Stimulated activated CD4-positive, alpha-beta T cell treated with anti-CD3 and anti-CD28 coated beads, TNF-alpha, amount 100 ng/mL, for 24 hours (primary cell): Measurements from ENCODE around the gene GCC1.

Source experiments
- DNase-seq, 3 experiments: peaks; one replicate each; pipeline ENCODE4 v3.0.0-alpha.2; 2020; ENCODE audit warnings: low read depth in 3 of 3

GCC1 gene

DNA sequence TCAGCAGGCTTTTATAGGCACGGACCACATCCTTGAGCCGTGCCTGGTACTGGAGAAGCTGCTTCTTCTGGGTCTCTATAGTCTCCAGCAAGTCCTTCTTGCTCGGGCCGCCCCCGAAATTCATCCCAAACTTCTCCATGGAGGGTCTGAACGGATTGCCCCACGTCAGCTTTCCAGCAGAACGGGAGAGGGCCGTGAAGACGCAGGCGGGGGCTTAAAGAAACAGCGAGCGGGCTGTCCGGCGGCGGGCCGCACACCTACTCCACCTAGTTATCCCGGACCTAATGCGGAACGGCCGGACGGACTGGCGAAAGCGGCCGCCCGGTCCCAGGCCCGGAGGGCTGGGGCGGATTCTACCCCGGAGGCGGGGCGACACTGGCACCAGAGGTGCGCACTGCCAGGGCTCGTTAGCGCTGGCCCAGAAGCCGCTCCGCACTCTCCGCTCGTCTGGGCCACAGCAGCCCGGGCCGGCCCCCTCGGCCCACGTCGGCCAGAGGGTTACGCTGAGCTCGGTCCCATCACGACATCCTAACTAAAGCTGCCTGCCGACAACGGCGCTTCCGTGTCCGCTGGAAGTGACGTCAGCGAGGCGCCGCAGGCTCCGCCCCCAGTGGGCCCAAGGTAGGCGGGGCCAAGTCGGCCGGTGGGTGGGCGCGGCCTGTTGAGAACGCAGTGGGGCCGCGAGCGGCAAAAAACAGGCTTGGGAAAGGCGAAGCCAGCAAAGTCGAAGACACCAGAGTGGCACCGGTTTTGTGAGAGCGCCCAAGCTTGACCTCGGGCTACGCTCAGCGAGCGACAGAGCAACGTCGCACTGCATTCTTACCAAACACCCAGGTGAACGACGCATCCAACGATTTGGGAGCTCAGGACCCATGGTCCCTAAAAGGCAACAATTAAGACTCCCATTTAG is at the start of gene GCC1:
Gene GCC1 (minus strand): TSS at position 553 of the 910 bp plus-strand sequence. CDS start 414 bp downstream, at position 139.
- DNase-seq = peak; percentile 89 to 92 (median 91)

DNA sequence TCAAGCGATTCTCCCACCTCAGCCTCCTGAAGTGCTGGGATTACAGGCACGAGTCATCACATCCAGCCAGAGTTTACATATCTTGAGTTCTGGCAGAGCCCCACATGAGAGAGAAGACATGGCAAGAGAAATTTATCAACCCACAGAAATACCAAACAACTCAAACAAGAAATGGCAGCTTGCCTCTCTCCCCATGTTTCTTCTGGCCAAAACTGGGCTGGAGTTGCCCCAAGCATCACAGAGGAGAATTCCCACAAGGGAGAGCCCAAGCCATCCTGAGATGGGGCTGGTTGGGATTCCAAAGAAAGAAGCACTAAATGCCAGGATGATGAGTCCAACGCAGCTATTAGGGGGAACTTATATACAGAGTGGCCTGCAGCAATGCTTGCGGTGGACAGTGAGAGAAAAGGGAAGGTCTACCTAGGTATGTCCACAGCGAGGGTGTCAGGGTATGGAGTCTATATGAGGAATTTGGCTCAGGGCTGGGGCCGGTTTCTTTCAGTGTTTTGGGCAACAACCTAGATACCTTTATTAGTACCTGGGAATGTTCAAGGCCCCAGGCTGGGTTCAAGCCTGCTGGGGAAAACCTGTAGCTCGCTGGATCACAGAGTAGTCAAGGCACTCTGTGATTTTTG is 47.0 kb upstream of the GCC1 start:
- no peak for DNase-seq

GRCh38 chr7:127629268-127629854 is 44.0 kb upstream of the GCC1 start:
- peak in 1 of 3 experiments; percentile 31 for DNase-seq

DNA sequence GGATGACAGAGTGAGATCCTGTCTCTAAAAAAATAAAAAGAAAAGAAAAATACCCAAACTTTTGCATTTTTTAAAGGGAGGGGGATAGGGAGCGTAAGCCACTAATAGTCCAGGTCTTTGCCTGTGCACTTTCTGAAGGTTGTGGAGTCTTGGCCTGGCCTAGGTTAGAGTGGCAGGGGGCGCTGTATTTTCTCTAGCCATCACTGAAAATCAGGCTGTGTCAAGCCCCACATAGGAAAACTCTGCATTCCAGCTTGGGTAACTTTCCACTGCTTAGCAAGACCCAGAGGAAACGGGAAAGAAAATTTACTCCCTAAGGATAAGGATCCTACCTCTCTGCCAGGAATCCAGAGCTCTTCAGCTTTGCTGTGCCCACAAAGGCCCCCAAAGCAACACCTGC is 43.0 kb upstream of the GCC1 start:
- DNase-seq = no peak

DNA sequence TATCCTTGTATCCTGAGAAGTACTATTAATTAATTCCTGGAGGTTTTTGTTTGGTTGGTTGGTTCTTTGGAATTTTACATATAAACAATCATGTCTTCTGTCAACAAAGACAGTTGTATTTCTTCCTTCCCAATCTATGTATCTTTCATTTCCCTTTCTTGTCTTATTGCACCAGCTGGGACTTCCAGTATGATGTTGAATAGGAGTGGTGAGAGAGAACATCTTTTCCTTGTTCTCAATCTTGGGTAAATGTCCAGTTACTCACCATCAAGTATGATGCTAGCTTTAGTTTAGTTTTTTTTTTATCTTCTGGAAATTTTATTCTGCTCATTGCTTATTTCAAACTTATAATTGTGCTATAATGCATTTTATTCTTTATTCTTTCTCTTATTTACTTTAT is 39.9 kb upstream of the GCC1 start:
- no peak for DNase-seq

- DNase-seq = no peak
These were observed 35.2 kb upstream of the GCC1 start for GRCh38 chr7:127620406-127621233.

DNA sequence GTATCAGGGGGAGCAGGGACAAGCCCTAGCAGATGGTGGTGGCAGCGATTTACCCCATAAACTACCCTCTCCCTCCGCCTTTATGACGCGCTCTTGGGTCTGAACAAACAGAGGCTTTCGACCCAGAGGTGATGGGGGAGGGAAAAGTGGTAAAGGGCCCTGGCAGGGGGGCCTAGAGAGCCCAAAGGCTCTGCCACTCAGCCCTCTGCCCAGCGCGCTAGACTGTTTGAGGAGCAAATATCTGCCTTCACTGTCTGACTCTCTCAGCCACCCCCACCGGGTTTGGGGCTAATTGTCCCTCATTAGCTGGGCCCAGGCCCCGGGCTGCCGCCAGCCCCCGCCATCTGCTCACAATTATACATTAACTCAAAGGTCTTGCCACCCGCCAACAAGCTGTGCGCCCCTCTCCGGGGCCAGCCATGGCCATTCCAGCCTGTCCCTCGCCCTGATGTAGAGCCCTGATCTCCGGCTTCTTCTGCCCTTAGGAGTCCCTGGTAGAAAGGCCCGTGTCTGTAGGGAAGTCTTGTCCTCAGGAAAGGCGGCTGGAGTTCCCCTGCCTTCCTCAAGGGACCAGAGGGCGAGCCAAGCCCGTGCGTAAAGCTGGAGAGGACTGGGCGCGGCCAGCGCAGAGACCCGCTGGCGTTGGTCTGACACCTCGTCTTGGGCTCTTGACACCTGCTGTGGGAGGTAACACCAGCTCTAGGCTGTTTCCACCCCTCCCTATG is 34.4 kb upstream of the GCC1 start:
- no peak for DNase-seq

- no peak for DNase-seq
These were observed 33.4 kb upstream of the GCC1 start for GRCh38 chr7:127618775-127619174.

GRCh38 chr7:127618042-127618441 is 32.6 kb upstream of the GCC1 start, which contains the start of gene PAX4:
Gene PAX4 (minus strand): TSS chr7:127618142. CDS start chr7:127615928, 2,214 bp downstream.
- no peak for DNase-seq

- DNase-seq = no peak
These were observed 31.3 kb upstream of the GCC1 start for GRCh38 chr7:127616724-127617123.

- no peak for DNase-seq
These were observed 26.9 kb upstream of the GCC1 start for GRCh38 chr7:127612263-127612662.

- no peak for DNase-seq
These were observed 23.9 kb upstream of the GCC1 start for GRCh38 chr7:127609297-127609696.

- DNase-seq = no peak
These were observed 23.1 kb upstream of the GCC1 start for GRCh38 chr7:127608446-127608845.

DNA sequence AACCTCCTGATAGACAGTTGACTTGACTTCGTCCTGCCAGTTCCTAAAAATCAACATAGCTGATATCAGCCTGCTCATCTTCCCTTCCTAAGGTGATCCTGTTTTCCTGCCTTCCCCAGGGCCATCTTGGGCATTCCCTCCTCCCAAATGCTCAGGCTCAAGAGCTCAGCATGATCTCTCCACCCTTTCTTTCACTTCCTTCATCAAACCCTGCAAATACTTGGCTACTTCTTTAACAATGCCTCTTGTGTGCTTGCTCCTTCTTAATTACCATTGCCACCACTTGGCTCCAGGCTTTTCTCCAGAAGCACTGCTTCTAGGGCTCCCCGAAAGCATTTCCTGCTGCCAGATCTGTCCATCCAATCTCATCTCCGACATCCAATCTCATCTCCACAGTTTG is 15.5 kb upstream of the GCC1 start:
- no peak for DNase-seq

DNA sequence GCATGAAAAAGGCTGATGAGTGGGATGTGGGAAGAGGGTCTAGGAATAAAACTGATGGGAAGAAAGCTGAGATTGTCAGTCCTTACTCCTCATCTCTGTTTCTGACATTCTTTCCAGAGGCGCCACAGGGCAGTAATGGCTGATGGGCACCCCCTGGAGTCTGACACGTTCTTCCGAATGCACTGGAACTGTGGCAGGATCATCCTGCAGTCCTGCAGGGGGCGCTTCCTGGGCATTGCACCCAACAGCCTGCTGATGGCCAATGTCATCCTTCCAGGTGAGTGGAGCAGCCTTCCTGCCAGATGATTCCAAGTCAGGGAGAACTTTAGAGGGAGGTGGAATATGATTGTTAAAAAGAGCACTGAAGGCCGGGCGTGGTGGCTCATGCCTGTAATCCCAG is 12.9 kb upstream of the GCC1 start:
- DNase-seq = no peak

GRCh38 chr7:127595737-127596136 is 10.3 kb upstream of the GCC1 start:
- no peak for DNase-seq

- DNase-seq = no peak
These were observed 9.1 kb upstream of the GCC1 start for GRCh38 chr7:127594490-127594889.

DNA sequence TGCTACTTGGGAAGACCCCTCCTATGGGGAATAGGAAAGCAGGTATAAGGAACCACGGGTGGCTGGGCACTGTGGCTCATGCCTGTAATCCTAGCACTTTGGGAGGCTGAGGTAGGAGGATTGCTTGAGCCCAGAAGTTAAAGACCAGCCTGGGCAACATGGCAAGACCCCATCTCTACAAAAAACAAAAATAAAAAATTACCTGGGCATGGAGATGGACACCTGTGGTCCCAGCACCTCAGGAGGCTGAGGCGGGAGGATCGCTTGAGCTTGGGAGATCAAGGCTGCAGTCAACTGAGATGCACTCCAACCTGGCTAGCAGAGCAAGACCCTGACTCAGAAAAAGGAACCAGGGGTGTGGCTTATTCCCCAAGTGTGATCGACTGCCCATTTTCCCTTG is 7.2 kb upstream of the GCC1 start:
- DNase-seq = no peak

DNA sequence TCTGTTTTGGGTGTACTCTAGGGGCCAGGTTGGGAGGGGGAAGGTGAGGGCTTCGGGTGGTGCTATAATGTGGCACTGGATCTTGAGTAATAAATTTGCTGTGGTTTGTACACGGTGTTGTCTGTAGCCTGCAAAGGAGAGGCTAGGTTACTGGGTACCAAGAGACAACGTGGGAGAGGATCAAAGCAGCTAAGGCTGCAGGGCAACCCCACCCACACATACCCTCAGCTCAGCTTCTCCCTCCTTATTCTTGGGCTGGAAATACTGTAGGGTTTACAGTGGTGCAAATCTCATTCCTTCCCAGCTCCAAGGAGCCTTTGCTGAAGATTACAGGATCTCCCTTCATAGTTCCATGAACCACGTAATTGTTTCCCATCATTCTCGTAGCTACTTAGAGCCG is 6.2 kb upstream of the GCC1 start:
- DNase-seq = no peak

- DNase-seq = no peak
These were observed 5.8 kb upstream of the GCC1 start for GRCh38 chr7:127591189-127591588.

DNA sequence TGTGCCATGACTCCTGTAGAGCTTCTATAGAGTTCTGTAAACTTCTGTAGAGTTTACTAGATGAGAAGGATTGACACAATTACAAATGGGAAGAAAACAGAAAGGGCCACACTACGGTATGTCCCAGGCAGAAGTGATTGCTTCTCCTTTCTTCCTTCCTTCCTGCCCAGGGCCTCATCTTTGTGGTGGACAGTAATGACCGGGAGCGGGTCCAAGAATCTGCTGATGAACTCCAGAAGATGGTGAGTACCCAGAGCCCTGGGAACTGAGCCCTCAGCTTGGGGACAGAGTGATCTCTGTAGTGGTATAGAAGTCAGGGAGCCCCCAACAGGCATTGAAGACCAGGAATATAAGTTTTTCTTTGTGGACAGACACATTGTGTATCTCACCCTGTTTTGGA is 4.5 kb upstream of the GCC1 start:
- DNase-seq = no peak
